ENCODE results near the gene BATF3.

DNA sequence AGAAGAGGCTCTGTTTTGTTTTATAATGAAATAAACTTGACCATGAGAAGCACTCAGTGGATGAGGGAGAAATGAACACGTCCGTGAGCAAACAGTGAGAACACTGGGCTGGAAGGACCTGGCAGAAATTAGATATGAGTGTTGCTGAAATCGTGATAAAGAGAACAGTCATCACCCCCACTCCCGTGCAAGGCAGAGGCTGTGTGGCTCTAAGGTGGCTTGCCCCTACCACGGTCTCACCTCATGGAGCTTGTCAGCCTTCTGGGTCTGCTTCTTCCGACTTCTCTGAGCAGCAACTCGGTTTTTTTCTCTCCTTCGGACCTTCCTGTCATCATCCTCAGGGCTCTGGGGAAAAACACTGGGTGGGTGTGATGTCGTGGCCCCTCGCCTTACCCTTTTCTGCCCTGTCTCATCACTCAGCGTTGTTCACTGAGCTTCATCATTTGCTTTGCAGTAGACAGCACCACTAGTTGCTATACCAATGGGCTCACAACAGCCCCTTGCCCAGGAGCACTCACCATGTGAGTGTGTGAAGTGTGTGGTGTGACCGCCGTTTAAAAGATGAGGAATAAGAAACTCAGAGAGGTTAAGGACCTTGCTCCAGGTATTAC lies 2.8 kb downstream of the BATF3 start:
- TF ChIP-seq, protein P1, sequence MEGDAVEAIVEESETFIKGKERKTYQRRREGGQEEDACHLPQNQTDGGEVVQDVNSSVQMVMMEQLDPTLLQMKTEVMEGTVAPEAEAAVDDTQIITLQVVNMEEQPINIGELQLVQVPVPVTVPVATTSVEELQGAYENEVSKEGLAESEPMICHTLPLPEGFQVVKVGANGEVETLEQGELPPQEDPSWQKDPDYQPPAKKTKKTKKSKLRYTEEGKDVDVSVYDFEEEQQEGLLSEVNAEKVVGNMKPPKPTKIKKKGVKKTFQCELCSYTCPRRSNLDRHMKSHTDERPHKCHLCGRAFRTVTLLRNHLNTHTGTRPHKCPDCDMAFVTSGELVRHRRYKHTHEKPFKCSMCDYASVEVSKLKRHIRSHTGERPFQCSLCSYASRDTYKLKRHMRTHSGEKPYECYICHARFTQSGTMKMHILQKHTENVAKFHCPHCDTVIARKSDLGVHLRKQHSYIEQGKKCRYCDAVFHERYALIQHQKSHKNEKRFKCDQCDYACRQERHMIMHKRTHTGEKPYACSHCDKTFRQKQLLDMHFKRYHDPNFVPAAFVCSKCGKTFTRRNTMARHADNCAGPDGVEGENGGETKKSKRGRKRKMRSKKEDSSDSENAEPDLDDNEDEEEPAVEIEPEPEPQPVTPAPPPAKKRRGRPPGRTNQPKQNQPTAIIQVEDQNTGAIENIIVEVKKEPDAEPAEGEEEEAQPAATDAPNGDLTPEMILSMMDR (IDR thresholded peaks at IDR 0.05): no peak
- no peak for TF ChIP-seq POLR2A (IDR thresholded peaks at IDR 0.05)

Measured in breast epithelium (tissue), 3 donors.